HCT116 (cell line): ENCODE data around the gene ANKRD13B.
A peak's percentile ranks its signal among the peaks of the same experiment; 100 is the strongest.

Experiments used
- CTCF ChIP-seq, 3 experiments: fragments of 200-600 bp in 1 of 3; sonication (generic) in 1 of 3; IDR thresholded peaks in 2 of 3; conservative IDR thresholded peaks in 1 of 3; 2 replicates each; pipeline ENCODE4 v1.5.1; 2012 to 2017; ENCODE audit warnings: low read depth in 2 of 3, low read length in 2 of 3, antibody characterized with exemption in 1 of 3, borderline replicate concordance in 1 of 3, control low read depth in 1 of 3, mild to moderate bottlenecking in 1 of 3, mixed read lengths in 1 of 3, mixed run types in 1 of 3, moderate library complexity in 1 of 3; ENCODE audit not compliant: insufficient read depth in 1 of 3
- EGR1 ChIP-seq: IDR thresholded peaks from 2 replicates; pipeline ENCODE4 v1.6.1; 2012; ENCODE audit warnings: low read depth
- ELF1 ChIP-seq: IDR thresholded peaks from 2 replicates; pipeline ENCODE4 v1.6.1; 2012; ENCODE audit warnings: low read depth, borderline replicate concordance
- POLR2A ChIP-seq: IDR thresholded peaks from 2 replicates; pipeline ENCODE4 v1.7.0; 2011; ENCODE audit warnings: borderline replicate concordance; ENCODE audit not compliant: insufficient read depth, insufficient read length; ENCODE audit errors: extremely low read depth
- POLR2AphosphoS5 ChIP-seq: IDR thresholded peaks from 2 replicates; pipeline ENCODE4 v1.6.1; 2011; ENCODE audit warnings: mild to moderate bottlenecking, low read depth, low read length, moderate library complexity
- ZFX ChIP-seq: fragments of 450-650 bp; IDR thresholded peaks from 2 replicates; pipeline ENCODE4 v1.6.1; 2017

- TF ChIP-seq EGR1 = peak; percentile 54; the same call in 1 of the 2 replicates
- no peak for TF ChIP-seq CTCF (IDR thresholded peaks at IDR 0.05 in 2 of 3, conservative IDR thresholded peaks at IDR 0.05 in 1 of 3; ENCODE audit: borderline replicate concordance in 1 of 3, insufficient read depth in 1 of 3, low read depth in 2 of 3, low read length in 2 of 3)
- no peak for TF ChIP-seq POLR2AphosphoS5
- no peak for TF ChIP-seq ELF1
- TF ChIP-seq POLR2A = peak; percentile 64
- no peak for TF ChIP-seq ZFX
These were observed 1.7 kb upstream of the ANKRD13B start for GRCh38 chr17:29591146-29591736.
